Body of pancreas (tissue), 4 donors: ENCODE results near the gene ARHGAP26.

Experiments used
- CTCF ChIP-seq, 7 experiments: fragments of 450-650 bp in 4 of 7; fragments of 200-600 bp in 3 of 7; sonication (generic) in 3 of 7; IDR thresholded peaks; one replicate each; pipeline ENCODE4 v1.5.1; 2016 to 2019; ENCODE audit warnings: antibody characterized with exemption in 7 of 7
- POLR2A ChIP-seq, 3 donors: fragments of 450-650 bp; IDR thresholded peaks; one replicate each; pipeline ENCODE4 v1.6.1; 2016; ENCODE audit warnings: antibody characterized with exemption in 3 of 3, mild to moderate bottlenecking in 2 of 3

GRCh38 chr5:142908659-142909058 lies 138.5 kb downstream of the ARHGAP26 start:
- TF ChIP-seq CTCF (IDR thresholded peaks at IDR 0.05) (no peak), POLR2A (IDR thresholded peaks at IDR 0.05) (no peak)
